HG02610 (cell line): ENCODE results near the gene SLC18B1.

Experiments used
- ATAC-seq: cut with Tn5 transposase; IDR thresholded peaks from one replicate; pipeline ENCODE4 v1.9.1; 2021; ENCODE audit warnings: mild to moderate bottlenecking, moderate library complexity; ENCODE audit not compliant: unreplicated experiment

SLC18B1 gene

DNA sequence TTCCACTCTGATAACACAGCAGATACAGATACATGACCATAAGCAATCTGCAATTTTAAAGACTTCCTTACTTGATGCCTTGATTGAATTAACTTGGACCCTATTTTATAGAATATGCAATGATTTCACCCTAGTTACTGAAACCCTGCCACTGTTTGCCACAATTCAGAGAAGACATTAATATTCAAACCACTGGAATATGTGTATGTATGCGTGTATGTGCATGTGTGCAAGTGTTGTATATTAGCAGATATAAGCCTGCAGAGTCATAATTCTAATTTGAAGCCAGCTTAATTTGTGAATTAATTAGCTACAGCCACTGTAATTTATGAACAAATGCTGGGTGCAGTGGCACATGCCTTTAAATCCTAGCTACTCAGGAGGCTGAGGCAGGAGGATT is 50.0 kb downstream of the SLC18B1 start:
- ATAC-seq = no peak

GRCh38 chr6:132746048-132746447 is 52.4 kb downstream of the SLC18B1 start:
- no peak for ATAC-seq

DNA sequence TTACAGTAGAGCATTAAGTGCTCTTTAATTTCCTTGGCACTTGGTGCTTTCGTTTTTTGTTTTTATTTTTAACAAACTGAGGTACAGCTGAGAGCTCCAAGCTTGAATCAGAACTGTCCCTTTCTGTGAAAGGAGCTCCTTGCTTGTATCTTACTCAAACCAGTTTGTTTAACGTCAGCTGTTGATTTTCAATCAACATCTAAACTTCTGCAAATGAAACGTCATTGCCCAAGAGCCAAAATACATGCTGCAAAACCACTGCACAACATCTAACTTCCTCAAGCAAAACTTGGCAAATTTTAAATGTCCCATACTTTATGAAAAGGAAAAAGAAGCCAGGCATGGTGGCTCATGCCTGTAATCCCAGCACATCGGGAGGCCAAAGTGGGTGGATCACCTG is 55.9 kb downstream of the SLC18B1 start:
- no peak for ATAC-seq

DNA sequence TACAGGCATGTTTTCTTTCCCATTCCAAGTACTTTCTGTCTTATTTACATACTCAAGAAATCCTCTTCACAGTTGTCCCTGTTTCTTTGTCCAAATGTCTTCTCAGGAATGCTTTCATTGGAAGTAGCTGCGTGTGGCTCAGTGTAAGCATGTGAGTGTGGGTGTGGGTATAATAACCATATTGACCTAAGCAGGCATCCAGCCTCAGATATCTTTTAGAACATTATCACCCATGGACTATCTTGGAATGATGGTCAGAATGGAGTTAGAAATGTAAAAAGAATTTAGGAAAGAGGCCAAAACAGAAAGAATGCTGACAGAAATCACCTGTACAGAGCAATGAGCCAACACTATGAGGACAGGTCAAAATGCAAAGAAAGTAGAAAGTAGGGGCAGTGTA is 57.2 kb downstream of the SLC18B1 start:
- no peak for ATAC-seq

DNA sequence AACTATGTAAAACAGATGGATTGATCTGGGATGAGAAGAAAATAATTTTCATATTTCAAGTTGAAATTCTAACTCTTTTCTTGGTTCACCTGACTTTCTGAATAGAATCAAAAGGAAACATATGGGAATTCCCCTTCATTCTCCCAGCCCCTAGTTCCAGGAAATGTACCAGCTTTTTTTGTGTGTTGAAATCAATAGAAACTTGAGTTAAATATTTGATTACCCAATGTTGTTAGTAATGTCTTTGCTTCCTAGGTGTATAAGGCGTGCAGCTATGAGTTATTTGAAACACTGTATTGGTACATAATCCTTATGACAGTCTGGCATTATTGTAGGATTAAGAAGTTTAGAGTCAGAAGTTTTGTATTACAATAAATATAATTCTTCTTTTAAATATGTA is 62.2 kb downstream of the SLC18B1 start:
- ATAC-seq = no peak

DNA sequence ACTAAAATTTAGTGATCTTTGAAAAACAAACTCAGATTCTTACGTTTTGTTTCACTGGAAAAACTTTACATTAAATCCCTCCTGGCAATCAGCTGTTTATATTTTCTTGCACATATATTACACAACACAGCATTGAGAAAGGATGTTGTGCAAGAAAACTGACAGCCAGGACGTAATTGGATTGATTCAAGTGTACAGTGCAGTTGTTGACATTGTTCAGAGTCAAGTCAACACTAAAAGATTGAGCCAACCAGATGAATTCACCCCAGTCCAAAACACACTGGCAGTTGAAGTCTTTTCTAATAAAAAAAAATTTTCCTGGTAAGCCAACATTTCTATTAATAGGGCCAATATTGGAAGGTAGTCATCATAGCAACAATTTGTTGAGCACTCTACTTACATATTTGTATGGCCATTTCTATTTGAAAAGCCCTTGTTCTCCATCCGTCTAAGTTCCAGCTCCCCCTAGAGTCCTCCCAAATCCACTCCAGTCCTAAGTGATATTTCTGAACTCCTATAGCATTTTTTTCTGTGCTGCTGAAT is 63.7 kb downstream of the SLC18B1 start:
- ATAC-seq = no peak

DNA sequence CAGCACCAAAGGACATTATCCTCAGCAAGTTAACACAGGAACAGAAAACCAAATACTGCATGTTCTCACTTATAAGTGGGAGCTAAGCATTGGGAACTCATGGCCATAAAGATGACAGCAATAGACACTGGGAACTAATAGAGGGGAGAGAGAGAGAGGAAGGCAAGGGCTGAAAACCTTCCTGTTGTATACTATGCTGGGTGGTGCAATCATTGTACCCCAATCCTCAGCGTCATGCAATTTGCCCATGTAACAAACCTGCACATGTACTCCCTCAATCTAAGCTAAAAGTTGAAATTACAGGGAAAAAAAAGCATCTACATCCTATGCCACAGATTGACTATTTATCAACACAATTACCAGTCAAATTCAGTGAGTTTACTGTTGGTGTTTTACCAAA is 64.6 kb downstream of the SLC18B1 start:
- no peak for ATAC-seq

DNA sequence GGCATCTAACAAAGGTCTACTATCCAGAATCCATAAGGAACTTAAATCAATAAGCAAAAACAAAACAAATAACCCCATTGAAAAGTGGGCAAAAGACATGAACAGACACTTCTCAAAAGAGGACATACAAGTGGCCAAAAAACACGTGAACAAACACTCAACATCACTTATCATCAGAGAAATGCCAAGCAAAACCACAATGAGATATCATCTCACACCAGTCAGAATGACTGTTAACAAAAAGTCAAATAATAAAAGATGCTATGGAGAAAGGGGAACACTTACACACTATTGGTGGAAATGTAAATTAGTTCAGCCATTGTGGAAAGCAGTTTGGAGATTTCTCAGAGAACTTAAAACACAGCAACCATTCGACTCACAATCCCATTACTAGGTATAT is 65.2 kb downstream of the SLC18B1 start:
- no peak for ATAC-seq

DNA sequence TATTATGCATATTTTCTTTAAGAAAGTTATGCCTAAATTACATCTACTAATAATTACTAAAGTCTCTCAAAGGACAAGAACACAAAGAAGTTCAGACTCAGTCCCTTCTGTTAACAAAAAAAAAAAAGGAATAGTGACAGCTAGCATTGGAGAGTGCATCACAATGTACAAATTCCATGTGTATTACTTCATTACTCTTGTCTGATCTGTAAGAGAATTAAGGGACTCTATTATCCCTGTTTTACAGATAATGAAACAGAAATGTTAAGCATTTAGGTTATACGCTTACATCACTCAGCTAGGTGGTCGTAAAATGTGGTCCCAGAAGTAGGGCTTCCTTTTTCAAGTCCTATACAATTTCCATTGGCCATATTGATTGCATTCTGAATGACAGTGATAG is 67.4 kb downstream of the SLC18B1 start:
- no peak for ATAC-seq

DNA sequence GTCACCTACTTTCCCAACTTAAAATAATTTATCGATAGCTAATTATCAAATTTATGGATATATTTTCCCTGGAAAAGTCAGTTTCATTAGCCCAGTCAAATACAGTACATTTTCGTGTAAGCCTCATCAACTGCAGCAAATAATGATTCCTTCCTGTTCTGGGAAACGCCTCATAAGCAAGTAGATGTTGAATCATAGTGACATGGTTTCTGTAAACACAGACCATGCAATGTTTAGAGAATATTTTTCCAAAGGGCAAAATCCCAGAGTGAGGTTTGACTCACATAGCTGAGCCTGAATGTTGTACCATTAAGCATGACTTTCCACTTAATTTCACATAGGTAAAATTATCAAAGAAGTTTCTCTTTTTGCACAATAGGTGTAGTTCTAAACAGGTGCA is 67.9 kb downstream of the SLC18B1 start:
- ATAC-seq = no peak

DNA sequence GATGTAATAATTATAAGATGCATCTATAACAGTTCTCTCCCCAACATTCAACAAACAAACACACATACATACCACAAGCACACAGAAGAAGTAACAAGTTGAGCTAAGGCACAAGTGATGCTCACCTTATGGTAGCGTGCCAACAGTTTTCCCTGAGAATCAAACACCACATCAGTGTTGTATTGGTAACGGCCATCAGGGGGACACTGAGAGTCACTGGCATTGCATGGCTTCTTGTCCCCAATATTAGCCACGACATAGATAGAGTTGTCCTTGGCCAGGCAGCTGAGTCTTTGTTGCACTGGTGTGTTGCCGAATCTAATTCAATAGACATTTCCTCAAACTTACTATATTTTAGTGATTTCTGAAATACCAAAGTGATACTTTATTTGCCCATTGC is 69.8 kb downstream of the SLC18B1 start:
- ATAC-seq = no peak

- no peak for ATAC-seq
Observed at GRCh38 chr6:132726608-132726975, 71.8 kb downstream of the SLC18B1 start.

DNA sequence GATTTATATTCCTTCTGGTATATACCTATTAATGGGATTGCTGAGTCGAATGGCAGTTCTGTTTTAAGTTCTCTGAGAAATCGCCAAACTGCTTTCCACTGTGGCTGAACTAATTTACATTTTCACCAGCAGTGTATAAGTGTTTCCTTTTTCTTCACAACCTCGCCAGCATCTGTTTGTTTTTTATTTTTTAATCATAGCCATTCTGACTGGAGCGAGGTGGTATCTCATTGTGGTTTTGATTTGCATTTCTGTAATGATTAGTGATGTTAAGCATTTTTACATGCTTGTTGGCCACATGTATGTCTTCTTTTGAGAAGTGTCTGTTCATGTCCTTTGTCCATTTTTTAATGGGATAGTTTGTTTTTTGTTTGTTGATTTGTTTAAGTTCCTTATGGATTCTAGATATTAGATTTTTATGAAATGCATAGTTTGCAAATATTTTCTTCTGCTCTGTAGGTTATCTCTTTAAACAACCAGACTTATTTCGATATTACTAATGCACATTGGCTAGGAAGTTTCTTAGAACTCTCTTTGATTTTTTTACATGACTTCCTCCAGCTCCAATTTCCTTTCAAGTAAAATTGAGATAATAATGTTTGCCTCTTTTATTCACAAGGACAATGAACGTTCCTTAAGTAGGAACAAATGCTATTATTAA is 72.4 kb downstream of the SLC18B1 start:
- no peak for ATAC-seq

GRCh38 chr6:132725471-132725870 is 73.0 kb downstream of the SLC18B1 start:
- ATAC-seq = no peak

DNA sequence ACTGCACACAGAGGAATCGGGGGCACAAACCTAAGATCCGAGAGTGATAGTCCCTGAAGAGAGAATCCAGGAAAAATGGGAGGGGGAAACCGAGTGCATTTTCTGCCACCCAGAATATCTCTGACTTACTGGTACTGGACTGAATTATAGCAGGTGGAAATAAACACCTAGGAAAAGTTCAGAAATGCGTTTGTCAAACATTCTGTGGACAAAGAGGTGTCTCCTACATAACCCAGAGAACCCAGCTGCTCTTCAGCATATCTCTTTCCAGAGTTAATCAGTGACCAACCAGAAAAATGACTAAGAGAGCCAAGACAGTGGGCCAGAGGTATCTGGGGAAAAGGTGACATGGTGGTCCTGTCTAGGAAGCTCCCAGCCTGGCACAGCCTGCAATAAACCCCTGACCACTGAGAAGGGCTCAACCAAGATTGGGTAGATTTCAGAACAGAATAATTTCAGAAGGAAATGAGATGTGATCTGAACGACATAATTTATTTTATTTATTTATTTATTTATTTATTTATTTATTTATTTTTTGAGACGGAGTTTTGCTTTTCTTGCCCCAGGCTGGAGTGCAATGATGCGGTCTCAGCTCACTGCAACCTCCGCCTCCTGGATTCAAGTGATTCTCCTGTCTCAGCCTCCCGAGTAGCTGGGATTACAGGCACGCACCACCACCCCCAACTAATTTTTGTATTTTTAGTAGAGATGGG is 78.5 kb downstream of the SLC18B1 start:
- ATAC-seq = no peak
